GM10266 (cell line): ENCODE results near the gene CDC42BPG.

Experiments
- DNase-seq: peaks from one replicate; pipeline ENCODE4 v3.0.0; 2012; ENCODE audit errors: extremely low spot score
- CTCF ChIP-seq: IDR thresholded peaks from 2 replicates; pipeline ENCODE4 v1.5.1; 2012; ENCODE audit warnings: mild to moderate bottlenecking, low read depth; ENCODE audit not compliant: control insufficient read depth, insufficient read depth; ENCODE audit errors: missing control alignments

The CDC42BPG gene

GRCh38 chr11:64874308-64875240 is 30.1 kb upstream of the CDC42BPG start:
- no peak for DNase-seq
- no peak for TF ChIP-seq CTCF

GRCh38 chr11:64872790-64873488 is 28.5 kb upstream of the CDC42BPG start:
- TF ChIP-seq CTCF: no peak
- DNase-seq: no peak

GRCh38 chr11:64871492-64871891 is 27.0 kb upstream of the CDC42BPG start:
- no peak for DNase-seq
- TF ChIP-seq CTCF: no peak

GRCh38 chr11:64870893-64871466 is 26.5 kb upstream of the CDC42BPG start:
- no peak for TF ChIP-seq CTCF
- DNase-seq: no peak

GRCh38 chr11:64870176-64870892 is 25.9 kb upstream of the CDC42BPG start:
- TF ChIP-seq CTCF: no peak
- no peak for DNase-seq

GRCh38 chr11:64869571-64870175 is 25.2 kb upstream of the CDC42BPG start:
- no peak for DNase-seq
- peak; percentile 49 for TF ChIP-seq CTCF
